ENCODE data around the gene FCN3.

DNA sequence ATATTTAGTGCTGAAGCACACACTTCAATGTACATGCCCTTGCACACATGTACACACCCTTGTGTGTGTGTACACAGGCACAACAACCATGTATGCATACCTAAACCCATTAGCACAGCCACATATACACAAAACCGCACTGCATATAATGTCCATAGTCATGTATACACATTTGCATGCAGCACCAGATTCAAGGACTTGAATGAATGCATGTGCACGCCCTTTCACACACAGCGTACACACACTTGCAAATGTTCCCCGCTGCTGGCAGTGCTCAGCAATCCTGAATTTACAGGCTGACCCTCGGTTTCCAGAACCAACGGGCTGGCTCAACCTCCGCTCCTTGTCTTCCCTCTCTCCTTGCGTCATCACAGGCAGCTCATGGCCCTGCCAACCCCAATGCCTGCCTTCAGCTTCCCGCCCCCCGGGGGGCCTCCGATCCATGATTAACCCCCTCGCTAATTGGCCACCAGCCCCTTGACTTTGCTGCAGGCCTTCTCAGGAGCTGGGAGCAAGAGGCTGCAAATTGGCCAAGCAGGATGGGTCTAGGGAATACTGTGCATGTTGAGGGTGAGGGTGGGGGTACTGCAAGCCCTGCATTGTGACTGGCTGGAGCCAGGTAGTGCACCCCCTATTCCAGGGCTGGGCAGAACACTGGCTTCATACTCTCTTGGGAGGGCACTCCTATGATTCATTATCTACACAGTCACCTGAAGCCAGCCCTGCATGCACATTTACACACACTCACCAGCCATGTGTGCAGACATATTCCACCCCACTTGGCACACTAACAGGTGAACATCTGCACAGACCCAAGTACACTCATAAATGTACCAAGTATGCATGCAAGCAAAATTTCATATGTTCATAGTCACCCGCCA is 25.7 kb upstream of the FCN3 start:
- TF ChIP-seq, protein P1, sequence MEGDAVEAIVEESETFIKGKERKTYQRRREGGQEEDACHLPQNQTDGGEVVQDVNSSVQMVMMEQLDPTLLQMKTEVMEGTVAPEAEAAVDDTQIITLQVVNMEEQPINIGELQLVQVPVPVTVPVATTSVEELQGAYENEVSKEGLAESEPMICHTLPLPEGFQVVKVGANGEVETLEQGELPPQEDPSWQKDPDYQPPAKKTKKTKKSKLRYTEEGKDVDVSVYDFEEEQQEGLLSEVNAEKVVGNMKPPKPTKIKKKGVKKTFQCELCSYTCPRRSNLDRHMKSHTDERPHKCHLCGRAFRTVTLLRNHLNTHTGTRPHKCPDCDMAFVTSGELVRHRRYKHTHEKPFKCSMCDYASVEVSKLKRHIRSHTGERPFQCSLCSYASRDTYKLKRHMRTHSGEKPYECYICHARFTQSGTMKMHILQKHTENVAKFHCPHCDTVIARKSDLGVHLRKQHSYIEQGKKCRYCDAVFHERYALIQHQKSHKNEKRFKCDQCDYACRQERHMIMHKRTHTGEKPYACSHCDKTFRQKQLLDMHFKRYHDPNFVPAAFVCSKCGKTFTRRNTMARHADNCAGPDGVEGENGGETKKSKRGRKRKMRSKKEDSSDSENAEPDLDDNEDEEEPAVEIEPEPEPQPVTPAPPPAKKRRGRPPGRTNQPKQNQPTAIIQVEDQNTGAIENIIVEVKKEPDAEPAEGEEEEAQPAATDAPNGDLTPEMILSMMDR (conservative IDR thresholded peaks at IDR 0.05; ENCODE audit: low read length), result no peak
- TF ChIP-seq EZH2phosphoT487 (IDR thresholded peaks at IDR 0.05; ENCODE audit: borderline replicate concordance, low read depth, low read length), result no peak
